ENCODE data around the gene RNASE7.

- TF ChIP-seq CTCF (IDR thresholded peaks at IDR 0.05 in 4 of 5, conservative IDR thresholded peaks at IDR 0.05 in 1 of 5), result no peak
- TF ChIP-seq POLR2A (IDR thresholded peaks at IDR 0.05), result no peak
Measured at GRCh38 chr14:21049271-21049673, 7.1 kb downstream of the RNASE7 start.
